GM18951 (cell line): ENCODE measurements around the gene LMF2.

Experiments
- POLR2A ChIP-seq: IDR thresholded peaks from 4 replicates; pipeline ENCODE4 v1.6.1; 2011; ENCODE audit warnings: mild to moderate bottlenecking; ENCODE audit not compliant: insufficient read length, insufficient read depth; ENCODE audit errors: extremely low read depth
- in situ Hi-C: fragments of 300-500 bp; cut with MboI; formaldehyde crosslinking; loops from one replicate; pipeline ENCODE4 v1.12.0; 2022; ENCODE audit warnings: low sequenced_read_pairs, mixed read lengths, inconsistent platforms; ENCODE audit not compliant: unreplicated experiment

The LMF2 gene, protein sequence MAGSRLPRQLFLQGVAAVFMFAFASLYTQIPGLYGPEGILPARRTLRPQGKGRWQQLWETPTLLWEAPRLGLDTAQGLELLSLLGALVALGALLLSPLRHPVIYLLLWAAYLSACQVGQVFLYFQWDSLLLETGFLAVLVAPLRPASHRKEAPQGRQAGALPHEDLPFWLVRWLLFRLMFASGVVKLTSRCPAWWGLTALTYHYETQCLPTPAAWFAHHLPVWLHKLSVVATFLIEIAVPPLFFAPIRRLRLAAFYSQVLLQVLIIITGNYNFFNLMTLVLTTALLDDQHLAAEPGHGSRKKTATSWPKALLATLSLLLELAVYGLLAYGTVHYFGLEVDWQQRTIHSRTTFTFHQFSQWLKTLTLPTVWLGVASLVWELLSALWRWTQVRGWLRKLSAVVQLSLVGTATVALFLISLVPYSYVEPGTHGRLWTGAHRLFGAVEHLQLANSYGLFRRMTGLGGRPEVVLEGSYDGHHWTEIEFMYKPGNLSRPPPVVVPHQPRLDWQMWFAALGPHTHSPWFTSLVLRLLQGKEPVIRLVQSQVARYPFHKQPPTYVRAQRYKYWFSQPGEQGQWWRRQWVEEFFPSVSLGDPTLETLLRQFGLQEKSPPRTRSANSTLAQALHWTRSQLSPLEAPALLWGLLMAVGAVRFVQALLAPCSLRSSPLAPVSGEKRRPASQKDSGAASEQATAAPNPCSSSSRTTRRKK

DNA sequence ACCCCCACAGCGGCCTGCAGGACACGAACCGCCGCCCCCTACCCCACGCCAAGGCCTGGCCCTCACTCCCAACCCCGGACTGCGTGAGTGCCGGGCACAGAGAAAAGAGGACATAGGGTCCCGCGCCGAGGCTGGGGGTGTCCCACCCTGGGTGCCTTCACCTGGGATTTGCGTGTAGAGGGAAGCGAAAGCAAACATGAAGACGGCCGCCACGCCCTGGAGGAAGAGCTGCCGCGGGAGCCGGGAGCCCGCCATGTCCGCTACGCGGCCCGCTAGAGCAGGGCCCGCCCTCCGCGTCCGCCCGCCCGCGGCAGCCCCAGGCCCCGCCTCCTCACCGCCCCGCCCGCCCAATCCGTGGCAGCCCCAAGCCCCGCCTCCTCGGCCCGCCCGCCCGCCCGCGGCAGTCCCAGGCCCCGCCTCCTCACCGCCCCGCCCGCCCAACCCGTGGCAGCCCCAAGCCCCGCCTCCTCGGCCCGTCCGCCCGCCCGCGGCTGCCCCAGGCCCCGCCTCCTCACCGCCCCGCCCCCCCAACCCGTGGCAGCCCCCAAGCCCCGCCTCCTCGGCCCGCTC, at the start of gene LMF2:
Gene LMF2, minus strand, starts transcription at position 282 of the 570 bp plus-strand sequence. Its CDS starts 27 bp downstream, at position 255.
- peak; percentile 80 for TF ChIP-seq POLR2A
- in situ Hi-C loops: loop anchor here (10.0 kb wide), 1 partner anchor 233 kb away; the partner anchor contains the start of gene MAPK11

DNA sequence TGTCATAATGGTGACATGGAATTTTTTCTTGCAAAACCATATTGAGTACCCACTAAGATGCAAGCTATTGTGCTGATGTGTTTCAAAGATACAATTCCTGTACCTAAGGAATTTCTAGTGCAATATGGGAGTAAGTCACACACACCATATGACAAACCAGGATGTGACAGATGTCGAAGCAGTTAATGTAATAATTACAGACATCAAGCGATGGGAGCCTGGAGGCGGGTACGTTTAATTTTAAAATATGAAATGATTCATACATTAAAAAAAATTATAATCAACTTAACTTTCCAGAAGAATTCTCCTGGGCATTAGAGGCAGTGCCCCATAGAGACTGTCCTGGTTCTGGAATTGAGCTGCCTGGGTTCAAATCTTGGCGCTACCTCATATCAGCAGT, 49.2 kb upstream of the LMF2 start:
- in situ Hi-C loops: no loop called here
- TF ChIP-seq POLR2A: no peak

DNA sequence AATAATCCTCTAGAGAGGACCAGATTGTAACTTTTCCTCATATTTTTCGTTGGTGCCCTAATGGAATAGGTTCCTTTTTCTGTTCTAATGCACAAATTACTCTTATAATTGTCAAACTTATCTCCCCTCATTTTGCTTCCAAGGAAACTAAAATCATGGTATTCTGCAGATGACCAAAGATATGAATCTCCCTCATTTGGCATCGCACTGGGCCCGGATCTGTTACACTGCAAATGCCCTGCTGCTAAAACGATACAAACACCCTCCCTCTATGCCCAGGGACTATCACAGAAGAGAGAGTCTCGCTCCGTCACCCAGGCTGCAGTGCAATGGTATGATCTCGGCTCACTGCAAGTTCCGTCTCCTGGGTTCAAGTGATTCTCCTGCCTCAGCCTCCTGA, 45.8 kb upstream of the LMF2 start:
- TF ChIP-seq POLR2A: no peak
- in situ Hi-C loops: no loop called here

DNA sequence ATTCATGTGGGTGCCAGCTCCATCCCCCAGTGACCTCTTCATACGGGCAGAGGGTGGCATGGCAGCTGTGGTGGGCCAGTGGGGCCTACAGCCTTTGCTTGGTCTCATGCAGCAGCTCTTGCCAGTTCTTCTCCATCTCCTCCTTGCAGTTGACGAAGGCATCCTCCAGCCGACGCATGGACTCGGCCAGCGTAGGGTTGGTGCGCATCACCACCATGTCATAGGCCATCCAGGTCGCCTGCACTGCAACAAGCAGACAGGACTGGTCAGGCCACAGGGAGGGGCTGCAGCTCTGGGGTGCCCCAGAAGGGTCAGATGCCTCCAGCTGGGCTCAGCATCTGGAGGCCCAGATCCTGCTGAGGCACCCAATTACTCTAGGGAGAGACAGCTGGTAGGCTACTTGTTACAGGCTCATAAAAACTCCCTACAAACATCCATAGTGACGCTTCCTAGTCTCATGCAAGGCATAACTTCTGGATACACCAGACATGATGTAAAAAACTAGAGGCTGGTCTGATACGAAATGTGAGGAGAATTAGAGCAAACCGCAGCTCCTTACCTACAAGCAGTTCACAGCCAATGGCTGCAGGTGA, 43.8 kb upstream of the LMF2 start:
- TF ChIP-seq POLR2A: no peak
- in situ Hi-C loops: no loop called here

DNA sequence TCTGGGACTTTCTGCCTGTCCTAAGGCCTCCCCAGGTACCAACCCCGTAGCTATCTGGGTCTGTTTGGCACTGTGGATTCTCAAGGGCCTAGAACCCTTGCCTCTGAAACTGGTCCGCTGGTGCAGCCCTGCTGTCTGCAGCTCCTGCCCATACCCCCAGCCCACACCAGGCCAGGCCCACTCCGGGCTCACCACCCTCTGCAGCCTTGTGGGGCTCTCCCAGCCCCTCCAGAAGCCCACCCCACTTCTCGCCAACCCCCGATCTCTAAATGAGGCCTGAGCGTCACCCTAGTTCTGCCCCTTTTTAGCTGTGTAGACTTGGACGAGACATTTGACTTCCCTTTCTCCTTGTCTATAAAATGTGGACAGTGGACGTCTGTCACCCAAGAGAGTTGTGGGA, 42.9 kb upstream of the LMF2 start:
- in situ Hi-C loops: no loop called here
- TF ChIP-seq POLR2A: no peak

DNA sequence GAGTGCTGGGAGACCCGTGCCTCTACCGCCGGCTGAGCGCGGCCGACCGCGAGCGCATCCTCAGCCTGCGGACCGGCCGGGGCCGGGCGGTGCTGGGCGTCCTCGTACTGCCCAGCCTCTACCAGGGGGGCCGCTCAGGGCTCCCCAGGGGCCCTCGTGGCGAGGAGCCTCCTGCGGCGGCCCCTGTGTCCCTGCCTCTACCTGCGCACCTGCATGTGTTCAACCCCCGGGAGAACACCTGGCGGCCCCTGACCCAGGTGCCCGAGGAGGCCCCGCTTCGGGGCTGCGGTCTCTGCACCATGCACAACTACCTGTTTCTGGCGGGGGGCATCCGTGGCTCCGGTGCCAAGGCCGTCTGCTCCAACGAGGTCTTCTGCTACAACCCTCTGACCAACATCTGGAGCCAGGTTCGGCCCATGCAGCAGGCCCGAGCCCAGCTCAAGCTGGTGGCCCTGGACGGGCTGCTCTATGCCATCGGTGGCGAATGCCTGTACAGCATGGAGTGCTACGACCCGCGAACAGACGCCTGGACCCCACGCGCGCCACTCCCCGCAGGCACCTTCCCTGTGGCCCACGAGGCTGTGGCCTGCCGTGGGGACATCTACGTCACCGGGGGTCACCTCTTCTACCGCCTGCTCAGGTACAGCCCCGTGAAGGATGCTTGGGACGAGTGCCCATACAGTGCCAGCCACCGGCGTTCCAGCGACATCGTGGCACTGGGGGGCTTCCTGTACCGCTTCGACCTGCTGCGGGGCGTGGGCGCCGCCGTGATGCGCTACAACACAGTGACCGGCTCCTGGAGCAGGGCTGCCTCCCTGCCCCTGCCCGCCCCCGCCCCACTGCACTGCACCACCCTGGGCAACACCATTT, 41.7 kb upstream of the LMF2 start:
- in situ Hi-C loops: no loop called here

DNA sequence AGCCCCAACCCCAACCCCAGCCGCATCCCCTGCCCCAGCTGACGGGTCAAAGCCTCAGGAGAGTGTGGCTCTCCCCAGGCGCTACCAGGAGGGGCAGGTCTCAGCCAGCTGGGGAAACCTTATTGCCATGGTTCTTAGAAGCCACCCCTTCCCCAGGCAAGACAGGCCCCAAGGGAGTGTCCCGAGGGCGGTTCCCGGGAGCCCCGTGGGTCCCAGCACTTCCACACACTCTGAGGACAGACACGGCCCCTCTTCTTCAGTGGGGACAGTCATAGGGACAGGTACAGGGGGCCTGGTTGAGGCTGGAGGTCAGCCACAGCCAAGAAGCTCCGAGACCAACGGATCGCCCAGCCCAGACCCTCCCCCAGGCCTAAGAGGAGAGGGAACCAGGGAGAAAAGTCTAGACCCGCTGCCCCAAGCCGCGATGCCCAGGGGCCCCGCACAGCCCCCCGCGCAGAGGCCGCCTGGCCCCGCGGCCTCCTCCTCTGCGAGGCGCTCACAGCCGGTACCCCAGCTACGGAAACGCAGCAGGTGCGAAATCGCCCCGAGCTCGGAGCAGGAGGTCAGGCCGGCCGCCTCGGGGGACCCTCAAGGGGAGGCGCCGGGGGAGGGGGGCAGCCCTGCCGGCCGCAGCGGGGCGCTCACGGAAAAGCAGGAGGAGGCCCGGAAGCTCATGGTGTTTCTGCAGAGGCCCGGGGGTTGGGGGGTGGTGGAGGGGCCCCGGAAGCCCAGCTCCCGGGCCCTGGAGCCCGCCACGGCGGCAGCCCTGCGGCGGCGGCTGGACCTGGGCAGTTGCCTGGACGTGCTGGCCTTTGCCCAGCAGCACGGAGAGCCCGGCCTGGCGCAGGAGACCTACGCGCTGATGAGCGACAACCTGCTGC, 40.8 kb upstream of the LMF2 start:
- peak; percentile 67 for TF ChIP-seq POLR2A
- in situ Hi-C loops: no loop called here

More for the DNA sequence above, 41.7 kb upstream of the LMF2 start:
- TF ChIP-seq POLR2A: no peak

DNA sequence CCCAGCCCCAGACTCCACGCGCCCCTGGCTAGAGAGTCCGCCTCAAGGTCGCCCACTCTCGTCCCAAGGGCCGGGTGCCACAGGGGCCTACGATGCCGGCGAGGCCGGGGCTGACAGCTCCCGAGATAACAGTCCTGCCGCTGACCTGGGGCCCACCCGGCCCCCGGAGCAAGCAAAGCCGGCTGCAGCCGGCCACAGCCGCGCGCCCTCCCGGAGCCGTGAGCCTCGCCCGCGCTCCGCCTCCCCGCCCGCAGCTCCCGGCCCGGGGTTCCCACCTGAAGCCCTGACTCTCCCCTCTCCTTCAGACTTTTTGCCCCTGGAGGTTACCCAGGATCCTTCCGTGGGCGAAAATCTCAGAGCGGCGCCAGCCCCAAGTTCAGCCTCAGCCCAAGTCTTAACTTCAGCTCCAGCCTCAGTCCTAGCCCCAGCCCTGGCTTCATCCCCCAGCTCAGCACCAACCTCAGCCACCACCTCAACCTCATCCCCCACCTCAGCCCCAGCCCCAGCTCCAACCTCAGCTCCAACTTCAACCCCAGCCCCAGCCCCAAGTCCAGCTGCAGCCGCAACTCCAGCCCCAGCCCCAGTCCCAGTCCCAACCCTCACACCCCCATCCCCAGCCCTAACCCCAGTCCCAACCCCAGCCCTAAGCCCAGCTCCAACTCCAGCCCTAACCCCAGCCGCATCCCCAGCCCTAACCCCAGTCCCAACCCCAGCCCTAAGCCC, 39.9 kb upstream of the LMF2 start:
- in situ Hi-C loops: no loop called here
- no peak for TF ChIP-seq POLR2A

DNA sequence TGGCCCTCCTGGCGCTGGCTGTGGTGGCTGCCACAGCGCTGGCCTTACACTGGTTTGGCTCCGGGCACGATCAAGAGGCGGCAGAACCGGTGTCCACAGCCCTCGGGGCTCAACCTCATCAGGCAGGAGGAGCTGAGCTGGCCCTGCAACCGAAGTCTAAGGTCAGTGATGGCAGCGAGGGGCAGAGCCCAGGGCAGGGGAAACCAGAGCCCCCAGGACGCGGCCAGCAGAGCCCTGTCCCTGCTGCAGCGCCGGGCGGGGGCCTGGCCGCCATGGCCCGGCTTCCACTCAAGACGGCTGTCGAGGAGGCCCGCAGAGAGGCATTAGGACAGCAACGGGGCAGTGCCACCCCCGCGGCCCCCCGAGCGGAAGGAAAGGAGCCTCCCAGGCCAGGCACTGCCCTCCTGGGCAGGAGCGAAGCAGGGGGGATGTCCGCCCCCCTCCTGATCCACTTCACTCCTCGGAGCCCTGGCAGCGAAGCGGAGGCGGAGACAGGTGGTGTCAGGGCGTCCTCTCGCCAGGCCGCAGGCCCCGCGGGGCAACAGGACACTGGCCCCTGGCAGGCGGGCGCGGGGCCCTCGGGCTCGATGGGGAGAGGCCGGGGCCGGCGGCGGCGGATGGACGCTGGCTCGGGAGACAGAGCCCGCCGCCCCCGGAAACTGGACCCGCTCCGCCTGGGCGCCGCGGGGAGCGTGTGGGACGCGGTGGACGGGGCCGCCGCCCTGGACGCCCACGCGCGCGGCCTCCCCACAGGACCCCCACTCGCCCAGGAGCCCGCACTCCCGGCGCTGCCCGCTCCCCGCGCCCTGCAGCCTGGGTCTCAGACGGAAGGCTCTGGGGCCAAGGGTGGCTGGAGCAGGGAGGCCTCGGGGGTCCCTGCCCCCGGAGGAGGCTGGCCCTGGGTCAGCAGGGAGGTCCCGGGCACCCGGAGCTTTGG, 39.1 kb upstream of the LMF2 start:
- in situ Hi-C loops: no loop called here
- no peak for TF ChIP-seq POLR2A
